Measurements from ENCODE around the gene SGCD.

SGCD gene

DNA sequence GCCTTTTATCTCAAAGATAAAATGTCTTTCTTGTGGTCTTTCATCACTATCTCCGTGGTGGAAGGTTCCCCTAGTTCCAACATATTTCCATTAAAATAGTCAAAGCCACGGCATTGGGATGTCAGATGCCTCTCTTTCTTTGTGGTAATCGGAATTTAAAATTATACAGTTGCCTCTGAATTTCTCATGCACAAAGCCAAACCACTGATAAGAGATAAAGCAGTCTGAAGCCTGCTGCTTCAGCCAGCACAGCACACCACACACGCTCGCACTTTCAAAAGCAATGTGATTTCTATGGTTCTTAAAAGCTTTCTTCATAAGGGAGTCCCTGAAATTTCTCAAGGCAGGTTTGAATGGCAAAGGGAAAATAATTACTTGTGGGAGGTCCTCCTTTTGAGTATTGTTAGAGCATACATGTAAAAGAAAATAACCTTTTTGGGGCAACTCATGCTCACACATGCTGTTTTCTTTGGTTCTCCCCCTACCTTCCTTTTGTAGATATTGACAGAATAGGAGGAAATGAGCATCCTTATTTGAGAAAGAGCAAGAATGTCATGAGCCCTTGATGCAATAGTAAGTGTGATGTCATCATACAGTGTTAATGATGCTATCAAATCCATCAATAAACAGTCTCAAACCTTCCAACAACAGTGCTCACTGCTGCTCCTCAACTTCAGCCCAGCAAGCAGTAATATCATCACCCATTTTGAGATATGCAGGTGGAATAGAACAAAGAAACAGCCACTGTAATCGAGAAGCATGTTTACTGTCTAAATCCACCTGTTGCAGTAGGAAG, 437.4 kb downstream of the SGCD start:
- POLR2A ChIA-PET: no interaction called here
- no peak for DNase-seq (ENCODE audit: extremely low spot score)
- TF ChIP-seq PKNOX1 (IDR thresholded peaks at IDR 0.05) (no peak), SUZ12 (IDR thresholded peaks at IDR 0.05) (no peak), ARNT (IDR thresholded peaks at IDR 0.05) (no peak), FOXK2 (IDR thresholded peaks at IDR 0.05) (no peak), FOXM1 (IDR thresholded peaks at IDR 0.05; ENCODE audit: borderline replicate concordance) (no peak), ZNF384 (IDR thresholded peaks at IDR 0.05) (no peak), ELF4 (IDR thresholded peaks at IDR 0.05) (no peak), FOXA1 (IDR thresholded peaks at IDR 0.05) (no peak), HDGF (IDR thresholded peaks at IDR 0.05; ENCODE audit: borderline replicate concordance) (no peak), L3MBTL2 (conservative IDR thresholded peaks at IDR 0.05) (no peak), LEF1 (IDR thresholded peaks at IDR 0.05; ENCODE audit: borderline replicate concordance) (no peak), SP1 (IDR thresholded peaks at IDR 0.05) (no peak), CTBP1 (IDR thresholded peaks at IDR 0.05; ENCODE audit: borderline replicate concordance) (no peak)
- CTCF ChIA-PET: no interaction called here

DNA sequence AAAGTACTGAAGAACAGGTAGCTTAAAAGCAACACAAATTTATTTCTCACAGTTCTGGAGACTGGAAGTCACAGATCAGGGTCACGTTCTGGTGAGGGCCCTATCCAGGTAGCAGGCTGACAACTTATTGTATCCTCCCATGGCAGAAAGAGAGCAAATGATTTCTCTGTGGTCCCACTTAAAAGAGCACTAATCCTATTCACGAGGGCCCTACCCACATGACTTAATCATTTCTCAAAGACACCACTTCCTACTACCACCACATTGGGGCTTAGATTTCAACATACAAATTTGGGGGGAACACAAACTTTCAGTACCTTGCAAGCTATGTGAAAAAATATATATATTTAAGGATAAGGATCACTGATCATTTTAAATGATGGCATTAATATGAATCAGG, 447.3 kb downstream of the SGCD start:
- TF ChIP-seq PKNOX1 (IDR thresholded peaks at IDR 0.05) (no peak), LEF1 (IDR thresholded peaks at IDR 0.05; ENCODE audit: borderline replicate concordance) (no peak), TARDBP (IDR thresholded peaks at IDR 0.05) (no peak), FOXK2 (IDR thresholded peaks at IDR 0.05) (no peak), BHLHE40 (IDR thresholded peaks at IDR 0.05; ENCODE audit: borderline replicate concordance) (no peak), ELF4 (IDR thresholded peaks at IDR 0.05) (no peak), CTBP1 (IDR thresholded peaks at IDR 0.05; ENCODE audit: borderline replicate concordance) (no peak), FOXA1 (IDR thresholded peaks at IDR 0.05) (no peak), ZNF384 (IDR thresholded peaks at IDR 0.05) (no peak), HDGF (IDR thresholded peaks at IDR 0.05; ENCODE audit: borderline replicate concordance) (no peak), SP1 (IDR thresholded peaks at IDR 0.05) (no peak), FOXM1 (IDR thresholded peaks at IDR 0.05; ENCODE audit: borderline replicate concordance) (no peak)
- DNase-seq (ENCODE audit: extremely low spot score): no peak
- CTCF ChIA-PET: no interaction called here
- POLR2A ChIA-PET: no interaction called here

DNA sequence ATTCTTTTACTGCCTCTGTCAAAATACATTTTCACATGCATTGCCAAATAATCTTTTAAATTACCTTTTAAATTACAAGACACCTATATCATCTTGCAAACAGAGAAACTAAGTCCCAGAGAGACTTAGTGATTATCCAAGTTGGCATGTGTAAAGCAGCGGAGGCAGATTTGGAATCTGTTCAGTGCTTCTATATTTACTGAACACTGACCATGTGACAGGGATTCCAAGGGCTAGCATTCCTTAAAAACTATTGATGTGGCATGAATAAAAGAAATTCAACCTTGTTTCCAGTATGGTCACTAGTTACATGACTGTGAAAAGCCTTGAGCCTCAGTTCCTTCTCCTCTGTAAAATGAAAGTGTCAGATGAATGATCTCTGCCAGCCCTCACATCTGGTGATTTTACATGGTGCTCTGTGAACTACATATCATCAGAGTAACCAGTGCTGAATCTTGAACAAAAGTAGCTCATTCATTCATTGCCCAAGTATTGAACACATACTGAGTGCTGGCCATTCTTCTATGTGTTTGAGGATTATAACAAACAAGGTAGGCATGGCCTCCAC, 451.3 kb downstream of the SGCD start:
- CTCF ChIA-PET: no interaction called here
- POLR2A ChIA-PET: no interaction called here
- no peak for DNase-seq (ENCODE audit: extremely low spot score)
- TF ChIP-seq NFRKB (IDR thresholded peaks at IDR 0.05): no peak
- no peak for TF ChIP-seq HDGF (IDR thresholded peaks at IDR 0.05; ENCODE audit: borderline replicate concordance)
- TF ChIP-seq CTBP1 (IDR thresholded peaks at IDR 0.05; ENCODE audit: borderline replicate concordance): no peak
- no peak for TF ChIP-seq FOXA1 (IDR thresholded peaks at IDR 0.05)
- no peak for TF ChIP-seq LEF1 (IDR thresholded peaks at IDR 0.05; ENCODE audit: borderline replicate concordance)
- no peak for TF ChIP-seq SUZ12 (IDR thresholded peaks at IDR 0.05)
- TF ChIP-seq L3MBTL2 (conservative IDR thresholded peaks at IDR 0.05): no peak
- TF ChIP-seq FOXM1 (IDR thresholded peaks at IDR 0.05; ENCODE audit: borderline replicate concordance): no peak
- no peak for TF ChIP-seq TARDBP (IDR thresholded peaks at IDR 0.05)
- no peak for TF ChIP-seq BHLHE40 (IDR thresholded peaks at IDR 0.05; ENCODE audit: borderline replicate concordance)
- no peak for TF ChIP-seq ZNF384 (IDR thresholded peaks at IDR 0.05)
- no peak for TF ChIP-seq PKNOX1 (IDR thresholded peaks at IDR 0.05)
- no peak for TF ChIP-seq FOXK2 (IDR thresholded peaks at IDR 0.05)
- no peak for TF ChIP-seq ARNT (IDR thresholded peaks at IDR 0.05)
- no peak for TF ChIP-seq SP1 (IDR thresholded peaks at IDR 0.05)
- no peak for TF ChIP-seq ELF4 (IDR thresholded peaks at IDR 0.05)

- no peak for DNase-seq (ENCODE audit: extremely low spot score)
- ChIA-PET CTCF (no interaction called here), POLR2A (no interaction called here)
- no peak for TF ChIP-seq L3MBTL2 (conservative IDR thresholded peaks at IDR 0.05)
- TF ChIP-seq TARDBP (IDR thresholded peaks at IDR 0.05): no peak
- TF ChIP-seq FOXA1 (IDR thresholded peaks at IDR 0.05): no peak
- TF ChIP-seq FOXK2 (IDR thresholded peaks at IDR 0.05): no peak
- TF ChIP-seq FOXM1 (IDR thresholded peaks at IDR 0.05; ENCODE audit: borderline replicate concordance): no peak
- TF ChIP-seq SUZ12 (IDR thresholded peaks at IDR 0.05): no peak
Measured at GRCh38 chr5:156778752-156779151, 451.8 kb downstream of the SGCD start.

DNA sequence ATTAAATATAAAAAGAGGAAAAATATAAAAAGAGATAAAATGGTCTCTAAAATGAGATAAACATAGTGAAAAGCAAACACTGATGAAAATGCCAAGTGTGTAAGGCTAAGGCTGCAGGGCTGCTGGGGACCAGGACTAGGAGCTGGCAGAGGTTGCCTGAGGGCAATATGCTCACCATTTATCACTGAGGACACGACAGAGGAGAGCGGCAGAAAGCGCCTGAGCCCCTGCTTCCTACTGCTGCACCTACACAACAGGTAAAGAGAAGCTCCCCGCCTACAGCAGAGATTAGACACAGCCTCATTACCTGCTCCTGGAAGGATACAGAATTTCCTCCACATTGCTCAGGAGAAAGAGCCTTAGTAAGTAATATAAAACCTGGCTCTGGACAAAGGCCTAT, 452.5 kb downstream of the SGCD start:
- ChIA-PET POLR2A (no interaction called here), CTCF (no interaction called here)
- TF ChIP-seq FOXM1 (IDR thresholded peaks at IDR 0.05; ENCODE audit: borderline replicate concordance): no peak
- TF ChIP-seq SUZ12 (IDR thresholded peaks at IDR 0.05): no peak
- TF ChIP-seq BHLHE40 (IDR thresholded peaks at IDR 0.05; ENCODE audit: borderline replicate concordance): no peak
- TF ChIP-seq HDGF (IDR thresholded peaks at IDR 0.05; ENCODE audit: borderline replicate concordance): no peak
- TF ChIP-seq L3MBTL2 (conservative IDR thresholded peaks at IDR 0.05): no peak
- TF ChIP-seq LEF1 (IDR thresholded peaks at IDR 0.05; ENCODE audit: borderline replicate concordance): no peak
- no peak for TF ChIP-seq TARDBP (IDR thresholded peaks at IDR 0.05)
- no peak for TF ChIP-seq CTBP1 (IDR thresholded peaks at IDR 0.05; ENCODE audit: borderline replicate concordance)
- TF ChIP-seq ZNF384 (IDR thresholded peaks at IDR 0.05): no peak
- TF ChIP-seq FOXA1 (IDR thresholded peaks at IDR 0.05): no peak
- no peak for TF ChIP-seq NFRKB (IDR thresholded peaks at IDR 0.05)
- no peak for TF ChIP-seq ARNT (IDR thresholded peaks at IDR 0.05)
- TF ChIP-seq ELF4 (IDR thresholded peaks at IDR 0.05): no peak
- no peak for TF ChIP-seq PKNOX1 (IDR thresholded peaks at IDR 0.05)
- no peak for TF ChIP-seq SP1 (IDR thresholded peaks at IDR 0.05)
- no peak for TF ChIP-seq FOXK2 (IDR thresholded peaks at IDR 0.05)
- no peak for DNase-seq (ENCODE audit: extremely low spot score)

All from HEK293T (cell line).